UCSD-AML1 (cell line): ENCODE results near the gene MPC1.

Source experiments
- DNase-seq: peaks from one replicate; lab custom pipeline; 2025; ENCODE audit not compliant: unreplicated experiment; lab: John Stamatoyannopoulos, UW

MPC1 gene

DNA sequence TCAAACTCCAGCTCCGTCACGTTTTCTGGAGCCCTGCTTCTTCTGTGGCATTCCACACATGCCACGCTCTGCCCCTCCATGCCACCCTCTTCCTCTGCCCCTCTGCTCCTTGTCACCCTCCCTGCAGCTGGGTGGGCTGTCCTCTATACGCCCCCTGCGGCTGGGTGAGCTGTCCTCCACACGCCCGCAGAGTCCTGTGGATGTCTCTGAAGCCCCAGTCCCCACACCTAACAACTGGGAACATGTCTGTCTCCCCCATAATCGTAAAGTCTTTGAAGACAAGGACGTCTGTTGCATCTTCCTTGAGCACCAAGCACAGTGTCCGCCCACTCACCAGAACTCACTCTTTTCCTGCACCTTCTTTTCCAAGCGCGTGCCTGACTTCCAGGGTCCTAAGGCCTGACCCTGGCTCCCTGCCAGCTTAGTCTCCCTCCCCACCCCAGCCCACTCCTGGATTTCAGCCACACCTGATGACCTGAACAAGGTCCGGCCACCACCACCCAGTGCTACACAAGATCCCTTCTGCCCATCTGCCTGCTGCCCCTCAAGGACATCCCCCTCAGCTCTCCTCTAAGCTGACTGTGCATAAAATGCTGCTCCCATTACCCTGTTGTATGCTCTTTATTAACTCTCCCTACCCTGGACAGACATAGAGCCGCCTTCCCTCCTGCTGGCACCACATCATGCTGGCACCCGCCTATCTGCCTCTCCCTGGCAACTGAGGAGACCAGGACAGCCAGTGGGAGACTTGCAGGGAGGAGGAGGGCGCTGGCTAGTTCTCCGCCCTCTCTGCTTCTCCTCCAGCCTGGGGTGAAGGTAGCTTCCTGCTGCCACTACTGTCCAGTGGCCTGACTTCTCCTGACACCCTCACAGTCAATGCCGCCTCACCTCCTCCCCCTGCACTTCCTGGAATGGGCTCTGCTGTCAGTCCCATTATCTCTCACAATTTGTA is 63.8 kb downstream of the MPC1 start:
- DNase-seq = no peak

DNA sequence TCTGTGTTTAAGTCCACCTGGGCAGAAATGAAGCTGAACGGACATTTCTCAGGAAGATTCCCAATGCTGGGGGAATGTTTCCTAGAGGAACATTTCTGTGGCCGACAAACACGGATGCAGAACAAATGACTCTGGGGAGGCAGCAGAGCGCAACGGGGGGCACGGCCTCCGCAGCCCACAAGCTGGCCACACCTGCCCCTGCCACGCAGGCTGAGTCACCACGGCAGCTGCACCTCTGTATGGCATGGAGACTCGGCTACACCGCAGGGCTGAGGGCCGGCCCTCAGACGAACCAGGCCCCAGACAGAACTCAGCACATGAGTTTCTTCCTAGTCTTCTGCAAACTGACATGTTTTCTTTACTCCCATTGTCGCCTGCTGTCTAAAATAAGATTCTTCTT is 64.5 kb downstream of the MPC1 start:
- no peak for DNase-seq

GRCh38 chr6:166317261-166318212 is 65.2 kb downstream of the MPC1 start:
- DNase-seq = no peak

GRCh38 chr6:166315436-166315835 is 67.3 kb downstream of the MPC1 start:
- DNase-seq = no peak
